NCI-H1436 (cell line): Measurements from ENCODE around the gene MAN2A2.
A peak's percentile ranks its signal among the peaks of the same experiment; 100 is the strongest.

ENCODE experiments used
- DNase-seq: peaks from one replicate; lab custom pipeline; 2025; lab: John Stamatoyannopoulos, UW

The MAN2A2 gene

GRCh38 chr15:90902840-90903732 is at the start of gene MAN2A2:
Gene MAN2A2, plus strand, starts transcription at chr15:90903302. Its CDS starts 906 bp downstream, at chr15:90904208.
- no peak for DNase-seq

GRCh38 chr15:90855139-90855538 is 48.0 kb upstream of the MAN2A2 start:
- no peak for DNase-seq

DNA sequence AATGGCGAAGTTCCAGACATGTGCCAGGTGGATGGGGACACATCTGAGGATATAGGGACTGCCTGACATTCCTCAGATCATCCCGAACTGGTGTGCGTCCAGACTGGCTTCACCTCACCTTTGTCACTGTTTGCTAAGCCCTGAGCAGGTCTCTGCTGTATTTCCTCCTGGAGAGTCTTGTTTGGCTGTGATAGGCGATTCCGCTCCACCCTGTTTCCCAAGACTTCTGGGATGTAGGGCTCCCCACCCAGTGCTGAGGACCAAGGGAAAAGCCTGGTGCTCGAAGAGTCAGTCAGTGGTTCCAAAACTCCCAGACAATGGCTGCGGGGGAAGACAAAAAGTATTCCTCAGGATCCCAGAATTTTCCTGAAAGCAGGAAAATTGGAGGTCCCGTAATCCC is 45.8 kb upstream of the MAN2A2 start:
- DNase-seq, result no peak

DNA sequence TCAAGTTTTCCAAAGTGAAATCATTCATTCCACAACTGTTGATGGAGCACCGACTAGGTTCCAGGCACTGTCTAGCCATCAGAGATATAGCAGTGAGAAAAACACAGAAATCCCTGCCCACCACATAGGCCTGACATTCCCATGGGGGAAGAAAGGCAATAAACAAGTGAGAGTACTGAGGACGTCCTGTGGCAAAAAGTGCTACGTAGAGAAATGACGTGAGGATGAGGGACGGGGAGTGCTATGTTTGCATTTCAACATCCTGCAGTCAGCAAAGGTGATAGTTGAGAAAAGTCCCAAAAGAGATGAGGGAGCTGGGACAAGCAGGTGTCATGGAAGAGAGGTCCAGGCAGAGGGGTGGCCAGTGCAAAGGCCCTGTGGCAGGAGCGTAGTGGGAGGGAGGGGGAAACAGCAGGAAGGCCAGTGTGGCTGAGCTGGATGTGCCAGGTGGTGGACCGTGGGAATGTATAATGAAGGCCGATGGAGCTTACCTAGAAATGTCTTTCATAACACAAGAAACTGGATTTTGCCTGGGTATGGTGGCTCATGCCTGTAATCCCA is 45.1 kb upstream of the MAN2A2 start:
- DNase-seq, result no peak

DNA sequence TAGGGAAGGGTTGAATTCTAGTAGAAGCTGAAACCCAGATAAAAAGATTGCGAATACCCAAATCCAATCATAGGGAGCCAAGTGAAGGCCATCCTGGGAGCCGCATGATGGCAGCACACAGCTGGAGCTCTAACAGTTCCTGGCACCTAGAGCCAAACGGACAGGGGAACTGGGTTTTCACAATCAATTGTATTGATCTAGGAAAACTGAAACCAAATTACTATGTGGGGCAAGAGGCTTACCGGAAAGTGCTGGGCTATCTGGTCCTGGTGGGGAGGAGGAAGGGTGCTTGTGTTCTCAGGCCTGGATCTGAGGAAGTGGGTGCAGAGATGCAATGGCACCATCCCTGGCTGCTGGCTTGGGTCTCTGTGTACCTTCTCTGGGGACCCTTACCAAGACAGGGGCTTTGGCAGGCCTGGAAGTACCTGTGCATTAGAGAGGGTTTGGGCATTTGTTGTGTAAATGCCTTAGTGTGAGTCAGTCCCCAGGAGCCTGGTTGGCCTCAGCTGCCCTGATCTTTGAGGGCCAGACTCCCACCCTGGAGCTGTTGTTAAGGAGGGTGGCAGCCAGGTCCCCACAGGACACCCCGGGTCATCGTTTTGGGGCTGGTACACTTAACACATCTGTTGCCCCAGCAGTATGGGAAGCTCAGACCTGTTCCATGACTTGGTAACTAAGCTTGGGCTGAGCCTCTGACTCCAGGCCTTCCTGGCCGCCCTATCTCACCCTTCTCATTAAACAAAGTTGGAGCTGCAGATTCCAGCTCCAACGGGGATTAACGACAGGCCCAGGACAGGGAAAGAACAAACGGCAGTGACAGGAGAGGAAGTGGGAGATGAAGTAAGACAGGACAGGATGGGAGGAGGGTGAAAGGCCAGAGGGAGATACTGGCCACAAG is 43.6 kb upstream of the MAN2A2 start:
- no peak for DNase-seq

GRCh38 chr15:90860450-90860849 is 42.7 kb upstream of the MAN2A2 start:
- DNase-seq, result no peak

GRCh38 chr15:90860942-90861675 is 42.0 kb upstream of the MAN2A2 start:
- peak; percentile 79 for DNase-seq

DNA sequence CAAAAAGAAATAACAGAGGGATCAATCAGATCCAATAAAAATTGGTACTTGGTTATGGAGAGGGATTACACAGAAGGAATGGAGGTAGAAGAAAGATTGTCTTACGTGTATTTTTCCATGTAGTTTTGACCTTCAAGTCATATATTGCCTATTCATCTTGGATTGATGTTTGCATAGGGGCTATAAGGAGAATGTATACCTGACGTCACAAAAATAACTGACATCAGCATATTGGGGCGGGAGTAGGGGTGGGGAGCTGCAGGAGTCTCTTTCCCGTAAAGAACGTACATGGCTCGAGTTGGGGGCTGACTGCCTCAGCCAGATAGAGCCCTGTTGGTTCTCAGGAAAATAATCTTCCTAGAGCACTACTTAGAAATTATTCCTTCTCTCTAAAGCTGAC is 40.6 kb upstream of the MAN2A2 start:
- no peak for DNase-seq

DNA sequence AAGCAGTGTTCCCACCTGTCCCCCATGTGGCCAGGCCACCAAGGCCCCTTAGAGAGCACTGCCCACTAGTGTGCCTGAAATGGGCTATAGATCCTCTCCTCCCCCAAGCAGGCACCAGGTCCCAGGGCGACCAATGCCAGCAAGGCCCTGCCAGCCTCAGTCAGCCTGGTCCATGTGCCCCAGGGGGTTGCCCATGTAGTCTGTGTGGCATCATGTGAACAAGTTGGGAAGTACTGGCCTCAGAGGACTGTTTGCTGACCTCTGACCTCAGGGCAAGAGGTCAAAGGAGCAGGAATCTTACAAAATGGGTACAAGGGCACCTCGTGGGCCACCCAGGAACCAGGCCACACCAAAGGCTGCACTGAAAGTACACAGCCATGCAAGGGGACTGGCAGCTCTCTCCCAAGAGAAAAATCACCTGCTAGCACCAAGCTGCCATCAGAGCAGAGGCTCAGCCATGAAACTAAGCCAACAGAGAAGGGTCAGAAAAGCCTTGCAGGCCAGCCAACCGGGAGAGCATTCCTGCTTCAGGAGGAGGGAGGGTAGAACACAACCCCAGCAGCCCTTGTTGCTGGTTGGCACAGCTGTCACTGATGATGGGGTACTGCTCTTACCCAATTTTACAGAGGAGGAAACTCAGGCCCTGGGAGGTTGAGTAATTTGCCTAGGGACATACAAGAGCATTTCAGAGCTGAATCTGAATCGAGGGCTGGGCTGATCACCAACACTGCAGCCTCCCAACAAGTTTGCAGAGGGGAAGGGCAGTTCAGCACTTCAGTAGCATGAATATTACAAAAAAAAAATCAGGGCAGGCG is 39.9 kb upstream of the MAN2A2 start:
- DNase-seq, result no peak

DNA sequence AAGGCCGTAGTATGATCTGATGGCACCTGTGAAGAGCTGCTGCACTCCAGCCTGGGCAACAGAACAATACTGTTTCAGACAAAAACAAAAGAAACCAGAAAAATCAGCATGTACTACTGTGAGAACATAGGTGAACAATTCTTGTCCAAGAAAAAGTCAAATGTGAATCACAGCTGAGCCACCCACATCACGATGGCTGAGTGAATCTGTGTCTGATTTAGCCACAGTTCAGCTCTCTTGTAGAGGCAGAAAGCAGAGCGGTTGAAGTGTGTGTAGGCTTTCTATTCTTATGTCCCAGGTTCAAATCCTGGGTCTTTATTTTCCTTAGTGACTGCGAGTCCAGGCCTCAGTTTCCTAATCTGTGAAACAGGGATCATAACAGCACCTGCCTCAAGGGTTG is 39.1 kb upstream of the MAN2A2 start:
- DNase-seq, result no peak

GRCh38 chr15:90864507-90864906 is 38.6 kb upstream of the MAN2A2 start:
- no peak for DNase-seq

DNA sequence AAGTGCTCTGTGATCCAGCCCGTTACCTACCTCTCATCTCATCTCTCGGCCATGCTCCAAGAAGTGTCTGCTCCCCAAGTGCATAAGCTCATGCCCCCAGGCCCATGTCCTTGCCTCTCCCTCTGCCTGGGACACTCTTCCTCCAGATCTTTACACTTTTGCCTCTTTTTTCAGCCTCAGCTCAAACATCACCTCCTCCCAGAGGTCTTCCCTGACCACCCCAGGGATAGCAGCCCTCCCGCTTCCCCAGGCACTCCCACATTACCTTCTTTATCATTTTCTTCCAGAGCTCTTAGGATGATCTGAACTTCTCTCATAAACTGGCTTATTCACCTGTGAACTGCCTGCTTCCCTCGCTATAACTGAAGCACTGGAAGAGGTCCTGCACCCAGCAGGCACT is 37.4 kb upstream of the MAN2A2 start:
- no peak for DNase-seq

DNA sequence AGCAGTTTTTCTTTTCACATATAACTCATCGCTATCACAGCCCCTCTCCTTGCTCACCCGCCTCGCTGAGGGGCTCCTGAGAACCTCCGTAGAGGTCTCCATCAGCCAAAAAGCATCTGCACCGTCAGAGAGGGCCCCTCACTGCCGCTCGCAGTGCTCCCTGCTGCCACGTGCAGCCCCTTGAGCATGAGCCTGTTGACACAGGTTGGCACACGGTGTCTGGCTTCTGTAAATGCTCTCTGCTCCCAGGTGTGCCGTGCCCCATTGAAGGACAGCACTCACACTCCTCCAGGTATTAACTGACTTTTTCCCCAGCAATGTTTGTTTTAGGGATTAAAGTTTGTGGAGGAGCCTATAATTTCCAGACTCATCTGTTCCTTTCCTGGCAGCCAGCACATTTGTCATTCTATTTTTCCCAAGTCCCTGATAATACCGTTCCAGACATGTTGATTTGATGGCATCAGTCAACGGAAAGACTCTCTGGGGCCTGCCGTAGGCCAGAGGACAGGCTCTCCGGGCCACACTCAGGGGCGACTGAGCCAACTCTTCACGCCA is 36.9 kb upstream of the MAN2A2 start:
- no peak for DNase-seq

DNA sequence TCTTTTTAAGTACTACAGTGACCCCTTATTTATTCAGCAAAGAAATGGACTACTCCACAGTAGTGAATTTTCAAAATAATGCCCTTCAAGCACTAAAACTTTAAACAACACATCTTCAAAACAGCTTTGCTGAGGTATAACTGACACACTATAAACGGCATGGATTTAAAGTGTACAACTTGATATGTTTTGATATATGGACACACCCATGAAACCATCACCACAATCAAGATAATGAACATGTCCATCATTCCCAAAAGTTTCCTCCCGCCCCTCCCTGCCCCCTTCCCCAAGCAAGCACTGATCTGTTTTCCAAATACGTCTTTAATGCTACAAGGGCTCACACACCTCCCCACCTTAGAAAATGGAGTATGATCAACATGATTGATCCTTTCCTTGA is 36.3 kb upstream of the MAN2A2 start:
- DNase-seq, result no peak

DNA sequence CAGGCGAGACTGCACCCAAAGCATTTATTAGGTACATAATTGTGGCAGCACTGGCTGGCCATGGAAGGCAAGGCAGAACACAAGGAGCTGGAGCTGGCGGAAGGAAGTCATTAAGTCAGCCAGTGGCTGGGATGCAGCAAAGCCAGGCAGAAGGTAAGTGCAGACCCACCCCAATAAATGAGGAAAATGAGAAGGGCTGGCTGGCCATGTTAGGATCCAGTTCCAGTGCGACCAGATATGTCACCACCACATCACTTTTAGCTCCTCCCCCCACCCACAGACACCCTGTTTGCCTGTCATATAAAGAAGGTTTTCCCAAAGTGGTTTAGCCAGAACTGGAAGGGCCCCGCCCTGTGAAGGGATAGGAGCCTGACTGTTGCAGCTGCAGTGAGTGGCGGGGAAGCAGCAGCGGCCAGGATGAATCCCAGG is 34.8 kb upstream of the MAN2A2 start, which contains the start of gene FURIN:
Gene FURIN (plus strand): TSS at position 328 of the 429 bp plus-strand sequence. CDS start 7,153 bp downstream, outside the sequence.
- no peak for DNase-seq

- no peak for DNase-seq
These were observed 34.0 kb upstream of the MAN2A2 start for GRCh38 chr15:90869140-90869541.

DNA sequence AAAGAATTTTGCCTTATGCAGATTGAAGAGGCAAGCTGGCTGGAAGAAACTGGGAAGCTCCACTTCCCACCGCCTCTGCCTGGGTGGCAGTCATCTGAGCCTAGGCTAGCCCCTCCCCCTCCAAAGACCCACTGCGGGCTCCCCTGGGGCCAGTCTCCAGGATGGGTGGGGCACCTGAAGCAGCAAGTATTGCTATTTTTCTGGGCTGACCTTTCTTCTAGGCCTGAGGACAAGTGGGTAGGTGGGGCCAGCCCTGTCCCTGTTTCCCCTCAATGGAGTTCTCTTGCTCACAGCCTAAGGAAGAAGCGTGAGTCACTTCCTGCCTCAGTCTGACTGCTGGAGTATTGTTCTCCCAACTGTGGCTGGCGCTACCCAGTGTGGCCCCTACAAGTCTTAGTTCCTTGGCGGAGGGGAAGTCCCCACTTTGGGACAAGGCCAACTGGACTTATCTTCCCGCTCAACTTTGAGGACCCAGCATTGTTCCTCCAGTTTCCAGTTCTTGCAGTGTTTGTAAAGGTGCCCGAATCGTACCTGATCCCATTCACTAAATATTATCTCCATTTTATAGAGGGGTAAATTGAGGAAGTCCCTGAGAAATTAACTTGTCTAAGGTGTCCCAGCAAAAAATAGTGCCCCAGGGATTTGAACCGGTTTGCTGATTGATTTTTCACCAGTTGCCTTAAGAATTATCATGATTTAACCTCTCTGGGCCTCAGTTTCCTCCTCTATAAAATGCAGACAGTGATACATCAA is 33.3 kb upstream of the MAN2A2 start:
- peak; percentile 26 for DNase-seq

GRCh38 chr15:90870354-90871138 is 32.6 kb upstream of the MAN2A2 start:
- DNase-seq, result no peak

DNA sequence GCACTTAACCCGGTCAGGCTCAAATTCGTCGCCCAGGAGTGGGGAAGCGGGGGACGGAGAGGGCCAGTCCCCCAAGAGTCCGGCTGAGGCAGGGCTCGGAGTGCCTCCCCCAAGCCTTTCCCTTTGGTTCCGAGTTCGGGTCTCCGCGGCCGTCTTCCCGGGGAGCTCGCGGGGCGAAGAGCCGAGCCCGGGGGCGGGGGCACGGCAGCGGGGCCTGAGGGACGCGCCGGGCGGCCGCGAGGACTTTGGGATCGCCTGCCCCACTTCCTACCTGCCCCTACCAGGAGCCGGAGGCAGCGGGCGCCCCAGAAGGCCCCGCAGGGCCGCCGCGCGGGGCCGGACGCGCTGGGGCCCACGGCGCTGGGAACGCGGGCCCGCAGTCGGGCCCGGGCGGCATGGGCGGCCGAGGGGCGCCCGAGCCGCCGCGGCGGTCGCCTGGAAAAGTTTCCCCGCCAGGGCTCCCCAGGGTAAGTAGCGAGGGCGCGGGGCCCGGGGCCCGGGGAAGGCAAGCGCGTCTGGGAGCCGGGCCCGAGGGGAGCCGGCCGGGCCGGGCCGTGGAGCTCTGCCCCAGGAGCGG is 31.9 kb upstream of the MAN2A2 start:
- no peak for DNase-seq
